Inferior parietal cortex (tissue), 1 donor: Measurements from ENCODE around the gene CCDC60.

Experiments used
- DNase-seq: peaks from one replicate; pipeline ENCODE4 v3.0.0-alpha.2; 2016; ENCODE audit errors: extremely low spot score

The CCDC60 gene

GRCh38 chr12:119446459-119446858 is 111.9 kb downstream of the CCDC60 start:
- DNase-seq, result no peak

GRCh38 chr12:119447126-119447525 is 112.6 kb downstream of the CCDC60 start:
- no peak for DNase-seq

- DNase-seq, result no peak
Observed at GRCh38 chr12:119447618-119448017, 113.1 kb downstream of the CCDC60 start.

- DNase-seq, result no peak
Observed at GRCh38 chr12:119448611-119449131, 114.1 kb downstream of the CCDC60 start.

GRCh38 chr12:119450771-119451170 is 116.2 kb downstream of the CCDC60 start:
- DNase-seq, result no peak

GRCh38 chr12:119456824-119457223 is 122.3 kb downstream of the CCDC60 start:
- no peak for DNase-seq

GRCh38 chr12:119457271-119457670 is 122.7 kb downstream of the CCDC60 start:
- no peak for DNase-seq

- no peak for DNase-seq
Observed at GRCh38 chr12:119459481-119459880, 125.0 kb downstream of the CCDC60 start.

- DNase-seq, result no peak
Observed at GRCh38 chr12:119460876-119461275, 126.3 kb downstream of the CCDC60 start.

- no peak for DNase-seq
Observed at GRCh38 chr12:119461636-119462214, 127.2 kb downstream of the CCDC60 start.

- no peak for DNase-seq
Observed at GRCh38 chr12:119463211-119463926, 128.8 kb downstream of the CCDC60 start.

GRCh38 chr12:119468296-119468695 is 133.8 kb downstream of the CCDC60 start:
- no peak for DNase-seq

- DNase-seq, result no peak
Observed at GRCh38 chr12:119475650-119476049, 141.1 kb downstream of the CCDC60 start.

- DNase-seq, result no peak
Observed at GRCh38 chr12:119476951-119477350, 142.4 kb downstream of the CCDC60 start.

- DNase-seq, result peak; percentile 49
Observed at GRCh38 chr12:119479121-119479561, 144.6 kb downstream of the CCDC60 start.

GRCh38 chr12:119480551-119480950 is 146.0 kb downstream of the CCDC60 start:
- no peak for DNase-seq

- DNase-seq, result no peak
Observed at GRCh38 chr12:119486599-119487154, 152.1 kb downstream of the CCDC60 start.

GRCh38 chr12:119491814-119492213 is 157.3 kb downstream of the CCDC60 start:
- no peak for DNase-seq

GRCh38 chr12:119500209-119500608 is 165.7 kb downstream of the CCDC60 start:
- no peak for DNase-seq

GRCh38 chr12:119501052-119501451 is 166.5 kb downstream of the CCDC60 start:
- no peak for DNase-seq

GRCh38 chr12:119505001-119505400 is 170.5 kb downstream of the CCDC60 start:
- no peak for DNase-seq

- no peak for DNase-seq
Observed at GRCh38 chr12:119512772-119513497, 178.4 kb downstream of the CCDC60 start.
